Neural progenitor cell (in vitro differentiated cells): Measurements from ENCODE around the gene ZNF189. TPM values are rescaled to one million over a fixed set of nuclear protein-coding genes. Genes with fewer than 3 reads are reported as not detected.

ENCODE experiments used
- DNase-seq: peaks from one replicate; pipeline ENCODE4 v3.0.0-alpha.2; 2016; ENCODE audit warnings: low spot score
- H2AFZ ChIP-seq: fragments of 200-600 bp; sonication (generic); replicated peaks from 2 replicates; pipeline ENCODE4 v1.6.1; 2016; ENCODE audit warnings: antibody characterized with exemption
- H3F3A ChIP-seq: fragments of 200-600 bp; sonication (generic); 2 replicates; pipeline ENCODE4 v1.6.1; 2016; ENCODE audit warnings: antibody characterized with exemption, low read depth
- H3K27ac ChIP-seq: fragments of 200-600 bp; sonication (generic); 2 replicates; pipeline ENCODE4 v1.5.1; 2016; ENCODE audit warnings: mild to moderate bottlenecking
- H3K27me3 ChIP-seq: fragments of 200-600 bp; sonication (generic); 2 replicates; pipeline ENCODE4 v1.6.1; 2016; ENCODE audit warnings: mild to moderate bottlenecking, moderate library complexity
- H3K36me3 ChIP-seq: fragments of 200-600 bp; sonication (generic); 2 replicates; pipeline ENCODE4 v1.5.1; 2016
- H3K4me1 ChIP-seq: fragments of 200-600 bp; sonication (generic); 2 replicates; pipeline ENCODE4 v1.6.1; 2016; ENCODE audit warnings: mixed run types
- H3K4me2 ChIP-seq: fragments of 200-600 bp; sonication (generic); 2 replicates; pipeline ENCODE4 v1.6.1; 2016
- H3K4me3 ChIP-seq: fragments of 200-600 bp; sonication (generic); 2 replicates; pipeline ENCODE4 v1.5.1; 2016
- H3K79me2 ChIP-seq: fragments of 200-600 bp; sonication (generic); 2 replicates; pipeline ENCODE4 v1.6.1; 2016; ENCODE audit warnings: low read depth
- H3K9ac ChIP-seq: fragments of 200-600 bp; sonication (generic); 2 replicates; pipeline ENCODE4 v1.6.1; 2016
- H3K9me3 ChIP-seq: fragments of 200-600 bp; sonication (generic); 2 replicates; pipeline ENCODE4 v1.5.1; 2016; ENCODE audit warnings: low read depth
- H4K20me1 ChIP-seq: fragments of 200-600 bp; sonication (generic); 2 replicates; pipeline ENCODE4 v1.6.1; 2016; ENCODE audit warnings: low read depth
- H3K27ac Mint-ChIP-seq: 3 replicates; pipeline ENCODE4 v1.8.0; 2021; ENCODE audit warnings: mixed read lengths
- H3K27me3 Mint-ChIP-seq: 2 replicates; pipeline ENCODE4 v1.8.0; 2022; ENCODE audit warnings: low read depth, mild to moderate bottlenecking, inconsistent platforms, moderate library complexity, mixed read lengths; ENCODE audit not compliant: insufficient read depth
- H3K36me3 Mint-ChIP-seq: 3 replicates; pipeline ENCODE4 v1.8.0; 2021; ENCODE audit warnings: mixed read lengths
- H3K4me1 Mint-ChIP-seq: 3 replicates; pipeline ENCODE4 v1.8.0; 2021; ENCODE audit warnings: mixed read lengths
- H3K4me3 Mint-ChIP-seq: 3 replicates; pipeline ENCODE4 v1.8.0; 2021; ENCODE audit warnings: mild to moderate bottlenecking, moderate library complexity, mixed read lengths
- H3K9me3 Mint-ChIP-seq: 3 replicates; pipeline ENCODE4 v1.8.0; 2020; ENCODE audit warnings: mixed read lengths
- CTCF ChIP-seq: fragments of 200-600 bp; sonication (generic); IDR thresholded peaks from 2 replicates; pipeline ENCODE4 v1.5.1; 2017; ENCODE audit warnings: antibody characterized with exemption, mild to moderate bottlenecking
- EZH2 ChIP-seq: fragments of 200-600 bp; sonication (generic); IDR thresholded peaks from 2 replicates; pipeline ENCODE4 v1.6.1; 2017; ENCODE audit warnings: antibody characterized with exemption, mild to moderate bottlenecking, moderate library complexity
- EZH2phosphoT487 ChIP-seq: fragments of 200-600 bp; sonication (generic); IDR thresholded peaks from 2 replicates; pipeline ENCODE4 v1.6.1; 2017; ENCODE audit warnings: antibody characterized with exemption
- total RNA-seq: library from RNA; depleted of rRNA; stranded (reverse); fragments of >200 nt; gene quantifications from 2 replicates; pipeline ENCODE4 v1.2.3, GENCODE V29; 2015; ENCODE audit warnings: low replicate concordance

ZNF189 gene
- total RNA-seq, 1 donor from 2014 or later: 40.2 TPM

- H3K9me3 Mint-ChIP-seq: peaks cover 22% of the 10 kb centered on the region
- H3K36me3 Mint-ChIP-seq: peaks cover 25% of the 10 kb centered on the region
- no peak overlapping the region for H3K27ac Mint-ChIP-seq
- H3F3A ChIP-seq: no peaks in the 10 kb centered on the region
- peaks cover 3% of the 10 kb centered on the region for H3K27me3 Mint-ChIP-seq
- H4K20me1 ChIP-seq: no peaks in the 10 kb centered on the region
- no peaks in the 10 kb centered on the region for H3K4me1 Mint-ChIP-seq
- no peaks in the 10 kb centered on the region for H3K27me3 ChIP-seq
- no peaks in the 10 kb centered on the region for H3K4me1 ChIP-seq
- TF ChIP-seq EZH2phosphoT487 (no peak), EZH2 (no peak), CTCF (no peak)
- no peak overlapping the region for H3K4me2 ChIP-seq
- H3K79me2 ChIP-seq: no peaks in the 10 kb centered on the region
- no peak for DNase-seq
- no peak overlapping the region for H3K27ac ChIP-seq
- no peak overlapping the region for H3K4me3 Mint-ChIP-seq
- no peaks in the 10 kb centered on the region for H3K9me3 ChIP-seq
- no peak overlapping the region for H3K9ac ChIP-seq
- H3K36me3 ChIP-seq: no peaks in the 10 kb centered on the region
- no peak overlapping the region for H2AFZ ChIP-seq
- no peak overlapping the region for H3K4me3 ChIP-seq
Measured at GRCh38 chr9:101417977-101418376, 19.3 kb downstream of the ZNF189 start.

GRCh38 chr9:101418518-101419430 lies 20.1 kb downstream of the ZNF189 start:
- Mint-ChIP-seq H3K36me3 (peaks cover 17% of the 10 kb centered on the region), H3K27ac (no peak overlapping the region), H3K9me3 (peaks cover 14% of the 10 kb centered on the region), H3K4me3 (no peak overlapping the region), H3K27me3 (peaks cover 3% of the 10 kb centered on the region), H3K4me1 (no peaks in the 10 kb centered on the region)
- Histone ChIP-seq H3F3A (no peaks in the 10 kb centered on the region), H3K79me2 (no peaks in the 10 kb centered on the region), H3K4me1 (no peaks in the 10 kb centered on the region), H3K4me2 (no peak overlapping the region), H3K36me3 (no peaks in the 10 kb centered on the region), H3K27me3 (no peaks in the 10 kb centered on the region), H2AFZ (no peak overlapping the region), H3K4me3 (no peak overlapping the region), H3K27ac (no peak overlapping the region), H4K20me1 (no peaks in the 10 kb centered on the region), H3K9me3 (no peaks in the 10 kb centered on the region), H3K9ac (no peak overlapping the region)
- TF ChIP-seq CTCF: no peak
- DNase-seq: no peak

- H3K9me3 Mint-ChIP-seq: peaks cover 7% of the 10 kb centered on the region
- H3K36me3 Mint-ChIP-seq: peaks cover 12% of the 10 kb centered on the region
- H3K9ac ChIP-seq: no peak overlapping the region
- H3K4me3 Mint-ChIP-seq: no peak overlapping the region
- no peaks in the 10 kb centered on the region for H3K9me3 ChIP-seq
- H3K36me3 ChIP-seq: no peaks in the 10 kb centered on the region
- H2AFZ ChIP-seq: no peak overlapping the region
- H3K4me1 ChIP-seq: no peaks in the 10 kb centered on the region
- H3K4me2 ChIP-seq: no peak overlapping the region
- H3K79me2 ChIP-seq: no peaks in the 10 kb centered on the region
- H3K27ac ChIP-seq: no peak overlapping the region
- no peaks in the 10 kb centered on the region for H3K4me1 Mint-ChIP-seq
- TF ChIP-seq EZH2: no peak
- no peak for TF ChIP-seq EZH2phosphoT487
- no peak for TF ChIP-seq CTCF
- no peaks in the 10 kb centered on the region for H3F3A ChIP-seq
- no peak overlapping the region for H3K4me3 ChIP-seq
- no peaks in the 10 kb centered on the region for H3K27me3 Mint-ChIP-seq
- H3K27ac Mint-ChIP-seq: no peak overlapping the region
- DNase-seq: no peak
- H3K27me3 ChIP-seq: no peaks in the 10 kb centered on the region
- no peaks in the 10 kb centered on the region for H4K20me1 ChIP-seq
Measured at GRCh38 chr9:101419863-101420262, 21.2 kb downstream of the ZNF189 start.
